GM19193 (cell line): ENCODE data around the gene NSL1.

Experiments used
- POLR2A ChIP-seq: IDR thresholded peaks from 4 replicates; pipeline ENCODE4 v1.6.1; 2011; ENCODE audit not compliant: insufficient read depth, insufficient read length; ENCODE audit errors: extremely low read depth

Gene NSL1

DNA sequence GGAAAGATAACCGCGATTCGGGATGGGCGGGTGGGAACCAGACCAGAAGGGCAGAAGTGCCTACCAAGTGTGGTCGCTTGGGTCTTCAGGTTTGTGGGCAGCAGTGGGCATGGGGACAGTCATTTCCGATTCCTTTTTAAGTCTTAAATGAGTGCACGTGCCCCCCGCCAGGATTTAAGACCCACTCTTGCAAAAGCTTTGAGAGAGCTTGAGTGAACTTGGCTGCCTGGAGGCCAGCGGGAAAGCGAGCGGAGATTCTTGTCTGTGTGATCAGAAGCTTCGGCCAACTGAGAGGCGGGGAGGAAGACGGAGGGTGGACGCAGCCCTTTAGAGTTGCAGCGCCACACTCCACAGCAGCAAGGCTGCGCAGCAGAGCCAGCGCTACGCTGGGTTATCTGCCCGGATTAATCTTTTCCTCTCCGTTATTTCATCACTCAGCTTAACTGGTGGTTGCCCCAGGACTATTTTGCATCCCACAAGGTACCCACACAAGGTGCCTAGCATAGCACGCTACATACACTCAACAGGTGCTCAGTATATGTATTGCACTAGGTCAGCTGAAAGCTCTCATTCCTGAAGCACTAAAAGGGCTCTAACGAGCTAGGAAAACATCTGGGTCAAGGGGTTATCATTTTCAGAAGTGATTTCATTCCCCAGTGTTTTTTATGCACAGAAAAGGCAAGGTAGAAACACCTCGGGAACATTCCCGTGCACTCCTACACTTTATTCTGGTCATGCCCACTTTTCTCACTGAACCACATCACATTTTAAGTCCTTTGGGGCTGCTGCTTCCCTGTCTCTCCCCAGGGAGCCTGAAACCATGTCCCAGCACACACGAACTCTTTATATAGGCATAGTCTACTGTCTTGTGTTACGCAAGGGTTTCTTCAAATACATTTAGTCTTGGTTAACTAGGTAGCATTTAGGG lies 90.4 kb downstream of the NSL1 start:
- peak; percentile 17 for TF ChIP-seq POLR2A

DNA sequence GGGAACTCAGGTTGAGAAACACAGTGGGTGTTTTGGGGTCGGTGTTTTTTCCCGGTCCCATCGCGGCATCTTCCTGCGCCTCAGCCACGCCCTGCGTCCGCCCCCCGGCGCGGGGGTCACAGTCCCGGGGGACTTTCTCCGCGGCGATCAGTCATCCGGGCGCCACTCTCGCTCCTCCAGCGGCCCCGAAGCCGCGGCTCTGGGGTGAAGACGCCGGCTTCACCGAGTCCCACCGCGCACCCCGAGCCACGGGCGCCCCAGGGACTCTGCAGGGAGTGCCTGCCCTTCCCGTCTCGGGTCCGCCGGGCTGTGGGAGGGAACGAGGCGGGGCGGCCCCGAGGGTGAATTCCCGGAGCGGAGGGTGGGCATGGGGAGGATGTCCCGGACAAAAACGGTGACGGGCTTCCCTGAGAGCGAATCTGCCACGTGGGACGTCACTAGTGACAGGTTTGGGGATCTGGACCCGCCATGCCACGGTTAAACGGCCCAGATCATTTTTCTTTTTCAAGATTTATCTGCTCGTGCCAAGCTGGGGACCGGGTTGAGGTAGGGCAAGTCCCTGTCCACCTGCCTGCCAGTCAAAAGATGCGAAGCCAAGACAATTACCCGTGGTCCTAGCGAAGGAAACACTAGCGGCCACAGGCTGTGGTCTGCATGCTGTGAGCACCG lies 91.2 kb downstream of the NSL1 start:
- TF ChIP-seq POLR2A, result peak; percentile 59

DNA sequence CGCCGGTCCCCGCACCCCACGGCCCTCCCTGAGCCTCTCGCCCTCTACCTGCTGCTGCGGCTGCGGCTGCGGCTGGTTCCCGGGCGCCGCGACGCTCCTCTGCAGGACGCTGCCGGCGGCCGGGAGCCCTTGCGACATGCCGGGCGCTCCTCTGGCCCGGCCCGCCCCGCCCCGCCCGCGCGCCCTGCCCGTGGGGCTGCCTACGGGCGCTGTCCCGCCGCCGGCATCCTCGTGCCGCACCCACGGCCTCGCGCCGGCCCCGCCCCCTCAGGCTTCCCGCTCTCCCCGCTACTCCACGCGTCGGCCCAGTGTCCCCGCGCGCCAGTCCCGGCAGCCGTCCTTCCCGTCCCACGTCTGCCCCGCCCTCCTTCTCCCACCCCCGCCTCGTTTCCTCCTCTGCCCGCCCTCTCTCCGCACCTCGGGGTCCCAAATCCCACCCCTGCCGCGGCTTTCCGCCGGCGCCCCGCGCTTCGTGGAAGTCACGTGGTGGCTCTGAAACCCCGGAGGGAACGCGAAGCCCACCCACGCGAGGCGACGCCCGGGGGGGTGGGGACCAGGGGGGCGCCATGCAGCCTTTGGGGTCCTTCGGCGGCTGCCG lies 91.9 kb downstream of the NSL1 start, which contains the start of gene BATF3:
BATF3 (minus strand) TSS at position 216 of the 598 bp plus-strand sequence; CDS start at position 138, 78 bp downstream.
- no peak for TF ChIP-seq POLR2A

DNA sequence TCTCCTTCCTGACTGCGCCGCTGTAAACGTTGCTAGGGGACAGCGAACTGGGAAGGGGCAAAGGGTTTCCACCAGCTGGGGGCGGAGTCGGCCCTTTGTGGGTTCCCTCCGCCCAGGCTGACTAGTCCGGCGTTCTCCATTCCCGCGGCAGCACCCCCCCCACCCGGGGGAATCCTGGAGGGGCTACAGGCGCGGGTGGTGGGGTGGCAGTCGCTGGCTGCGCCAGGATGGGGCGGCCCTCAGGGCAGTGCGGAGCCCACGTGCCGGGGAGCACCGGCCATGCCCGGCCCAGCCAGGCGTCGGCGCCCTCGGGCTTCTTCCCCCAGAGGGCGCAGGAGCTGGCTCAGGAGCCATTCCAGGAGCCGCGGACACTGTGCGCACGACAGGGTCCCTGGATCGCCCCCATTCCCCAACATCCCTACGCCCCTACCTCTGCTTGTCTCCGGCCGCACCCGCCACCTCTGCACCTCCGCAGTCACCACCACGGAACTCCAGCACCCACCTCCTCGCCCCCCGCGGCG lies 92.4 kb downstream of the NSL1 start:
- peak; percentile 32 for TF ChIP-seq POLR2A

DNA sequence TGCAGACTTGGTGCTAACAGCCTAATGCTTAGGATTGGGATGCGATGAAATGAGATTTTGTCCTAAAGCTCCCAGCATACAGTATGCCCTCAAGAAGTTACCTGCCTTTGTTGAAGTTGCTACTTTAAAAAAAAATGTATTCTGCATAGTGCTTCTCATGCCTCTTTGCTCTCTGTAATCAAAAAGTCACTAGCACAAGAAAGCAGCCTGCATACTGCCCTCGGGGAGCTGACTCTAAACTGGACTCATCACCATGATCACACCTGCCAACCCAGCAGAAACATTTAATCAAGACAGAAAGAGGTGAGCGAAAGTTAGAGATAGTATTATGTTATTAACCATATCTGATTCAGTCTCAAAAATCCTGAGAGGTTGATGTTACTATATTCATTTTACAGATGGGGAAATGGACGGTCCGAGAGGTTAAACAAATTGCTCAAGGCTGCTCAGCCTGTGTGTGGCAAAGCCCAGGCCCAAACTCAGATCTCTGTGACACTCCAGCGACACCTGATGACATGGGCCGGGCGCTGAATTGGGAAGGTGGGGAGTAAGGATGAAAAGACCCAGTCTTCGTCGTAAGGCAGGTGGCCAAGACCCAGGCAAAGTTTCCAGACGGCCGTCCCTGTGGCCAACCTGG lies 93.0 kb downstream of the NSL1 start:
- TF ChIP-seq POLR2A, result no peak

DNA sequence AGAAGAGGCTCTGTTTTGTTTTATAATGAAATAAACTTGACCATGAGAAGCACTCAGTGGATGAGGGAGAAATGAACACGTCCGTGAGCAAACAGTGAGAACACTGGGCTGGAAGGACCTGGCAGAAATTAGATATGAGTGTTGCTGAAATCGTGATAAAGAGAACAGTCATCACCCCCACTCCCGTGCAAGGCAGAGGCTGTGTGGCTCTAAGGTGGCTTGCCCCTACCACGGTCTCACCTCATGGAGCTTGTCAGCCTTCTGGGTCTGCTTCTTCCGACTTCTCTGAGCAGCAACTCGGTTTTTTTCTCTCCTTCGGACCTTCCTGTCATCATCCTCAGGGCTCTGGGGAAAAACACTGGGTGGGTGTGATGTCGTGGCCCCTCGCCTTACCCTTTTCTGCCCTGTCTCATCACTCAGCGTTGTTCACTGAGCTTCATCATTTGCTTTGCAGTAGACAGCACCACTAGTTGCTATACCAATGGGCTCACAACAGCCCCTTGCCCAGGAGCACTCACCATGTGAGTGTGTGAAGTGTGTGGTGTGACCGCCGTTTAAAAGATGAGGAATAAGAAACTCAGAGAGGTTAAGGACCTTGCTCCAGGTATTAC lies 94.8 kb downstream of the NSL1 start:
- no peak for TF ChIP-seq POLR2A

DNA sequence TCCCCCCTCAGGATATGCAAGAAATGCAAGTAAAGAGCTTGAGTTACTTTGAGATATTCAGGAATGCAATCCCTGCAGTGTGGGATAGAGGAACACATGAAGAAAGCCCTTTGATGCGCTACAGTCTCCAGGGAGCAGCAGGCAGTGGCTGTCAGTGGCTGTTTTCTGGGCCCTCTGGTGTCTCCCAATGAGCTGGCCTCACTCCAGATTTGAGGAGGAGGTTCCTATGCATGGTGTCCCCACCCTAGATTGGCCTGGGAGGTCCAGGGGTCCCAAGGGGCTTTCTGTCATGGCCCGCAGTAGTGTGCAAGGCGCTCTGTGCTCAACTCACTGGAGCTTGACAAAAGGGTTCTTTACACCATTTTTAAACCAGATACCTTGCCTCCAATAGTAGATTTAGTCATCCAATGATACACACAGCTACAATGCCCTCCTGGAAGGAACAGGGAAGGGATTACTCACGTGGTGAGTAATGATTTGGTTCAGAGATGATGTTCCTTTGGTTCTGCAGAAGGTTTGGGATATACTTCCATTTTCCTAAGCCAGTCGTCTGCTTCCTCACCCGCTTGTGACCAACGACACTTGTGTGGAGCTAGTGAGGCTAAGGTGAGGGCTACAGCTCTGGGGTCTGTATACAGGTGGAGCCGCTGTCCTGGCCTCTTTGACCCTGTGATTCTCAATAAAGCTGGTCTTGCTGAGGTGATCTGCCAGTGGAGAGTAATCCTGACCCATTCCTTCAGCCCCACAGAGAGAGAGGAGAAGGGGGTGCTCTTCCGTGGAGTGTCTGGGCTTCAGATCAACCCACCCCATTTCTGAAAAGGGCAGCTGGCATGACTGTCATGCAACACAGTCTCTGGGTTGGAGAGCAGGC lies 98.6 kb downstream of the NSL1 start:
- TF ChIP-seq POLR2A, result no peak

DNA sequence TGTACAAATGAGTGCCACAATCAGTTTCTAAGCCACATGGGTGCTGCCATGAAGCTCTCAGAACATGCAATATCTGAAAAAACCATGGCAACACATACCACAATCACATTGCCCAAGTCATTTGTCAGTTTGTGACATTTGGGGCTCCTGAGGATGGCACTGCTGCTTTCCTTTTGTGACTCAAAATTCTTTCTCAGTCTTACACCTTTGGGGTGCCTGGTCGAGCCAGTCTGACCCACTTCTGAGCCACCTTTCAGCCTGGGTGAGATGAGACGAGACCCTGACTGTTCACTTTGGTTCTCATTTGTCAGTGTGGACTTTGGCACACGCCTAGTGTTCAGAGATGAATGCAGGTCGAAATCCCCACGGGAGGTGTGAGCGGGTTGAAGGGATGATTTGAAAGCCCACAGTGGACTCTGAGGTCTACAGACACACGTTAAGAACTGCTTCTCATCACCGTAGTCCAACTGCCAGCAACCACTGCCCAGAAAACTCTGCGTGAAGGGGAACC lies 100.0 kb downstream of the NSL1 start:
- no peak for TF ChIP-seq POLR2A

DNA sequence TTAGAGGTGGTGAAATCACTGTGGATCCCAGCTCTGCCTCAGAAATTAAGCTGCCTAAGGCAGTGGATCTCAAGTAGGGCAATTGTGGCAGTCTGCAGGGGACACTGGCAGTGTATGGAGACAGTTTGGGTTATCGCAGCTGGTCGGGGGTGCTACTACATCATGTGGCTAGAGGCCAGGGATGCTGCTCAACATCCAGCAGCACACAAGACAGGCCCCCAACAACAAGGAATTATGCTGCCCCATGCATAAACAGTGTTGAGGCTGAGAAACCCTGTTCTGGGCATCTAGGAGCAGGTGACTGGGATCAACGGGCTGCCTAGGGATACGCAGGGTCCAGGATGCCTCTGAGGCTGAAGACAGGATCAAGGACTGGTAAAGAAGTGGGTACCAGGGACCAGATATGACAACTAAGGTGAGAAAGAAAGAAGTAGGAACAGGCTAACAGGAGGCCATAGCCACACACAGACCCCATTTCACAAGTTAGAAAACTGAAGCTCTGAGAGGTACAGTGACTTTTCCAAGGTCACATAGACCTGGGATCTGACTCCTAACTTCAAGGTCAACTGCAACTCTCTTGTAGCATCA lies 100.7 kb downstream of the NSL1 start:
- no peak for TF ChIP-seq POLR2A

DNA sequence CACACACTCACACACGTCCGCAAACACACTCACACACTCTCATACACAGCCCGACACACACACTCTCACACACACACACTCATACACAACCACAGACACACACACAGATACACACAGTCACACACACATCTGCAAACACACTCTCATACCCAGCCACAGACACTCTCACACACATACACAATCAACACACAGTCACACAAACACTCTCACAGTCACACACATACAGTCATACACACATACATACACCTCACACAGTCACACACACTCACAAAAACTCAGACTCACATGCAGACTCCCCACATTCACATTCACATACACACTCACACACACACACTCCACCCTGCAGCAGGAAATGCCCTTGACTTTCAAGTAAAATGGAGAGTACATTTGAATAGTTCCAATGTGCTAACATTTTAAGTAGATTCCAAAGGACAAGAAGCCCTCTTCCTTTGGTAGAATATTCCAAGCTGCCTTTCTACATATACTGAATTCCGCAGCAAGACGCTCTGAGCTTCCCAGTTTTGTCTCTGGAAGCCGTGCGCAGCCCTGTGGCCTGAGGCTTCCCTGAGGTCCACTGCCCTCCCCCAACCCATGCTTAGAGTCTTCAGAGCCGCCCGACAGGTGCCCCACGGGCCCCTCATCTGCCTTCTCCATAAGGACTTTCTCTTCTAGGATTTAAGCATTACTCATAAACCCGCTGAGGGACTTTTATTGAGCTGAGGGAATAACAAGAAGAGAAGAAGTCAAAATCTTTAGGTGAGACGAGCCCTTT lies 101.6 kb downstream of the NSL1 start:
- TF ChIP-seq POLR2A, result no peak

DNA sequence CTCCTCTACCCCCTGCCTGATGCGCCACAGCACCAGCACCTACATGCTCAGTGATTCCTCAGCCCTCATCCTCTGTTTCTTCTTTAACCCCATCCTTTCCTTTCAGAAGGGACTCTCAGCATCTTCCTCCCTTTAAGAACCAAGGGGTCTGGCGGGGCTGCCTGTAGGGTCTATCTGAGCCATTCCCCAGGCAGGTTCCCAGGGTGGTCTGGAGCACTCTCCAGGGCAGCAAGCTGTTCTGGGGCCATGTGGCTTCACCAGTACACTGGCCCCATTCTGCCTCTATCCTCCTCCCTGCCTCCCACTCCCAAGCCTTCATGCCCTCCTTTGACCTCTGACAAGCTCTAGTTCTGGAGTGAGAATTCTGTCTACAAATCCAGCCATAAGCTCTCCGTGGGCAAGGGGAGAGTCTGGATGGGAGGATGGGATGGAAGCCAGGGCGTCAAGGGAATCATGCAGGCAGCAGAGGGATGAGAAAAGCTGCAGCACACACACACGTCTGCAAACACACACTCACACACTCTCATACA lies 102.3 kb downstream of the NSL1 start:
- TF ChIP-seq POLR2A, result no peak
